Osteoblast (primary cell): ENCODE data around the gene DRD3. TPM values are rescaled to one million over a fixed set of nuclear protein-coding genes. Genes with fewer than 3 reads are reported as not detected.

Experiments
- DNase-seq: peaks from one replicate; pipeline ENCODE4 v3.0.0; 2011; ENCODE audit warnings: low spot score, mixed read lengths; ENCODE audit not compliant: insufficient read length; ENCODE audit errors: missing footprints
- H2AFZ ChIP-seq: 2 replicates; pipeline ENCODE4 v1.6.0; 2011; ENCODE audit warnings: mild to moderate bottlenecking, low read length
- H3K27ac ChIP-seq: 2 replicates; pipeline ENCODE4 v1.5.1; 2011; ENCODE audit warnings: mild to moderate bottlenecking, low read depth, low read length, moderate library complexity
- H3K27me3 ChIP-seq: 2 replicates; pipeline ENCODE4 v1.6.0; 2012; ENCODE audit warnings: mild to moderate bottlenecking, control low read depth, inconsistent platforms, low read length, moderate library complexity; ENCODE audit not compliant: insufficient read depth
- H3K36me3 ChIP-seq: 2 replicates; pipeline ENCODE4 v1.5.1; 2011; ENCODE audit warnings: mild to moderate bottlenecking, low read length, control low read depth, moderate library complexity; ENCODE audit not compliant: insufficient read depth
- H3K4me1 ChIP-seq: 2 replicates; pipeline ENCODE4 v1.5.1; 2011; ENCODE audit warnings: mild to moderate bottlenecking, low read length, control low read depth, moderate library complexity; ENCODE audit not compliant: insufficient read depth
- H3K4me2 ChIP-seq: 2 replicates; pipeline ENCODE4 v1.6.0; 2011; ENCODE audit warnings: mild to moderate bottlenecking, low read length; ENCODE audit not compliant: insufficient read depth
- H3K4me3 ChIP-seq: fragments of 200-600 bp; sonication (generic); 3 replicates; pipeline ENCODE4 v1.5.1; 2012; ENCODE audit warnings: mild to moderate bottlenecking, low read length, inconsistent platforms; ENCODE audit not compliant: insufficient read depth
- H3K79me2 ChIP-seq: 2 replicates; pipeline ENCODE4 v1.6.0; 2012; ENCODE audit warnings: mild to moderate bottlenecking, low read length, control low read depth, inconsistent platforms; ENCODE audit not compliant: insufficient read depth
- H3K9me3 ChIP-seq: 2 replicates; pipeline ENCODE4 v1.5.1; 2011; ENCODE audit warnings: low read depth, low read length, control low read depth
- H4K20me1 ChIP-seq: 2 replicates; pipeline ENCODE4 v1.6.0; 2012; ENCODE audit warnings: mild to moderate bottlenecking, low read length, control low read depth; ENCODE audit not compliant: insufficient read depth
- CTCF ChIP-seq: IDR thresholded peaks from 2 replicates; pipeline ENCODE4 v1.5.1; 2011; ENCODE audit warnings: mild to moderate bottlenecking, low read depth, low read length, moderate library complexity; ENCODE audit errors: extremely low read depth
- total RNA-seq: library from RNA; depleted of rRNA; stranded (reverse); fragments of >200 nt; gene quantifications from 2 replicates; pipeline ENCODE4 v1.2.3, GENCODE V29; 2012

The DRD3 gene
- total RNA-seq, 1 donor, result not detected

DNA sequence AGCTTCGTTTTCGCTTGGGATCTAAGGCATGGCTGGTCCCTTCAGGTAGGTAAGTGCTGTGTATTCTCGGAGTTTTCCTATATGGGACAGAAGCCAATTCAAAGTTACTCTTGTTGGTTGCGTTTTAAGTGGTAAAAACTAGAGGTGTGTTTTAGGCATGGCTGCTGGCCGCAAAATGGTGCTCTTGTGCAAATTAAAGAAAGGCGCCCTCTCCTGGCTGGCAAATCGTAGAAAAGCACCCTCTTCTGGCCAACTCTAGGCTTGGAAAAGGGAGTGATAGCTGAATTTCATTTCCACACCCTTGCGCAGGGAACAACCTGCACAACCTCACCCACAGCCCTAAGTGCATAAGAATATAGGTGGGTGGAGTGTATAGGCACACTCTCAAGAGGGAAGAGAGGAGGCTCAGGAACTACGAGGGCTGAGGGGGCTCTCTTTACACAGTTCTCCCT, 23.5 kb downstream of the DRD3 start:
- Histone ChIP-seq H3K4me3 (no peak overlapping the region), H2AFZ (no peak overlapping the region), H3K36me3 (no peaks in the 10 kb centered on the region), H3K9me3 (no peaks in the 10 kb centered on the region), H3K27me3 (peaks cover 9% of the 10 kb centered on the region), H3K79me2 (no peaks in the 10 kb centered on the region), H3K4me1 (no peaks in the 10 kb centered on the region), H4K20me1 (no peaks in the 10 kb centered on the region), H3K27ac (no peak overlapping the region), H3K4me2 (no peak overlapping the region)
- no peak for DNase-seq
- TF ChIP-seq CTCF, result peak; percentile 66

DNA sequence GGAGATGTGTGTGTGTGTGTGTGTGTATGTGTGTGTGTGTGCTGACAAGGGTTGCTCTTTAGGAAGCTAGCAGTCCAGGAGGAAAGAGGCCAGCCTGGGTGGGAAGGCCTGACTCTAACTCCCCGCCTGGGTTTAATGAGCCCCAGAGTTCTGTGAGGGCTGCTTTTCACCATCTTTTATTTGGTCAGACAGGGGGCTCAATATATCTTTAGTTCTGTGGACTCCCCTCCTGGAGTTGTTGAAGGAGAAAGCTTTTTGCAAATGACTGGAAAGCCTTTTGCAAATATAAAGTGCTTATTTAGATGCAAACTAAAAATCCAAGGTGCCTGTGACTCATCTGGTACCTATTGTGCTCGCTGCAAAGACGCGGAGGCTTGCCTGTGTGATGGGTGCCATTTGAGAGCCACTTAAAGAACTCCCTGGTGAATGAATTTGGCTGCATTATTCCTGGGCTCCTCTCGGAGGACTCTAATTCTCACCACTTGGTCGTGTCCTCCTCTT, 24.5 kb downstream of the DRD3 start:
- no peak for DNase-seq
- no peak for TF ChIP-seq CTCF
- Histone ChIP-seq H3K36me3 (no peaks in the 10 kb centered on the region), H4K20me1 (no peaks in the 10 kb centered on the region), H3K4me3 (no peak overlapping the region), H3K27ac (no peak overlapping the region), H3K4me2 (no peak overlapping the region), H3K9me3 (no peaks in the 10 kb centered on the region), H3K4me1 (no peaks in the 10 kb centered on the region), H3K79me2 (no peaks in the 10 kb centered on the region), H2AFZ (peak overlapping the region; percentile 21), H3K27me3 (peaks cover 6% of the 10 kb centered on the region)

GRCh38 chr3:114152519-114153151, 26.2 kb downstream of the DRD3 start:
- peak; percentile 86 for DNase-seq
- Histone ChIP-seq H3K79me2 (no peaks in the 10 kb centered on the region), H3K9me3 (no peaks in the 10 kb centered on the region), H3K36me3 (no peaks in the 10 kb centered on the region), H3K27ac (no peak overlapping the region), H4K20me1 (no peaks in the 10 kb centered on the region), H3K4me3 (peak overlapping the region; percentile 75), H2AFZ (peak overlapping the region; percentile 96), H3K27me3 (no peaks in the 10 kb centered on the region), H3K4me1 (no peaks in the 10 kb centered on the region), H3K4me2 (peak overlapping the region; percentile 86)
- peak; percentile 95 for TF ChIP-seq CTCF

DNA sequence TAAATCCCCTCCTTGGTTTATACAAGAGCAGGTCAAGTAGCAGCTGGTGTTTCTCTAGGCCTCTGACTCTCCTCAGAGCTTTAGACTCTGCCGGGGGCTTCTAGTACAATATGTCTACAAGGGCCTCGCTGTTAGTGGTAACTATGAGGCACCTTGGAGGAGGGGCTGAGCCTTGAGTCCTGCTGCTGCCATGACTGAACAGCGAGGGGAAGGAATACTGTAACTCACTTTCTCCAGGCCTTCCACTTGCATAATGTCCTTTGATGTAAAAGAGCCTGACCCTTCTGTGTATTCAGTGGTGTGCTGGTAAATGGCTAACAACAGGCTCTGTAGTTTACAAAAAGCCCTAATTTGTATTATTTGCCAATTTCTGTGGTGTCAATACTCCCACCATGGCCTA, 27.8 kb downstream of the DRD3 start:
- Histone ChIP-seq H3K9me3 (no peaks in the 10 kb centered on the region), H3K27me3 (no peaks in the 10 kb centered on the region), H4K20me1 (no peaks in the 10 kb centered on the region), H3K79me2 (no peaks in the 10 kb centered on the region), H3K4me1 (no peaks in the 10 kb centered on the region), H2AFZ (no peak overlapping the region), H3K4me2 (no peak overlapping the region), H3K4me3 (no peak overlapping the region), H3K36me3 (no peaks in the 10 kb centered on the region), H3K27ac (no peak overlapping the region)
- DNase-seq, result no peak
- TF ChIP-seq CTCF, result no peak
